ENCODE data around the gene PEA15. TPM values are rescaled to one million over a fixed set of nuclear protein-coding genes. Genes with fewer than 3 reads are reported as not detected.

Gene PEA15
- total RNA-seq, 1 experiment from 2014 or later: 44.0 TPM

- H4K20me1 ChIP-seq (ENCODE audit: insufficient read depth): no peaks in the 10 kb centered on the region; the same call in 1 of the 2 replicates
- H3K4me2 ChIP-seq (ENCODE audit: low read length): peak within 1 kb of the TSS; percentile 80
- RAD21 ChIA-PET (ENCODE audit: low non-redundant PET in 1 of 2, low total read pairs in 2 of 2, uncharacterized antibody in 2 of 2, unreplicated experiment in 2 of 2): no interaction called here
- ATAC-seq: peak; percentile 96
- POLR2A ChIA-PET: interaction anchor here (0.7 to 1.2 kb wide), 3 partner anchors 10 to 176 kb away, joined by 3 to 8 read pairs (median 5); partner anchors contain the start of gene PEX19
- H3K4me1 ChIP-seq (ENCODE audit: control insufficient read depth in 1 of 2, insufficient read depth in 2 of 2, low read length in 2 of 2): peaks cover 22 to 30% of the 10 kb centered on the region in 2 experiments
- intact Hi-C loops (cut with micrococcal nuclease): no loop called here
- DNase-seq (ENCODE audit: low read depth, low spot score): peak; percentile 91
- BruUV-seq (replicated peaks): TSS peak; percentile 49
- H3K79me2 ChIP-seq (ENCODE audit: insufficient read depth, low read length): peaks cover 50% of the 10 kb centered on the region
- peak within 1 kb of the TSS; percentile 96 for H3K9ac ChIP-seq (ENCODE audit: low read length)
- CTCF ChIA-PET: interaction anchor here (0.6 to 3.8 kb wide), 7 partner anchors 11 to 184 kb away, joined by 3 to 39 read pairs (median 3); partner anchors contain the start of gene PEX19
- 0 out of 4 replicates have a peak, but pooled peaks cover 0 to 5% of the 10 kb centered on the region in 2 experiments for H3K36me3 ChIP-seq (ENCODE audit: control insufficient read depth in 1 of 2, insufficient read depth in 2 of 2, low read length in 2 of 2)
- H3K9me2 ChIP-seq (ENCODE audit: insufficient read depth): no peaks in the 10 kb centered on the region
- H2AFZ ChIP-seq (ENCODE audit: low read depth, low read length, poor library complexity, severe bottlenecking): peak within 1 kb of the TSS; percentile 63
- H3K4me3 ChIP-seq (replicated peaks in 1 of 2; ENCODE audit: low read depth in 1 of 2, low read length in 2 of 2): peak within 1 kb of the TSS; percentile 97 to 98
- H3K9me3 ChIP-seq (ENCODE audit: control insufficient read depth in 1 of 2, insufficient read depth in 1 of 2, low read depth in 1 of 2, low read length in 2 of 2): no peaks in the 10 kb centered on the region
- peak within 1 kb of the TSS; percentile 73 for H3K27ac ChIP-seq (ENCODE audit: low read depth, low read length)
- no peaks in the 10 kb centered on the region for H3K27me3 ChIP-seq (ENCODE audit: insufficient read depth, low read length)
- TF ChIP-seq CEBPB (IDR thresholded peaks at IDR 0.05; ENCODE audit: low read depth): no peak
- TF ChIP-seq ELF1 (IDR thresholded peaks at IDR 0.05; ENCODE audit: borderline replicate concordance, low read depth): no peak
- no peak for TF ChIP-seq CTCF (IDR thresholded peaks at IDR 0.05 in 2 of 3, conservative IDR thresholded peaks at IDR 0.05 in 1 of 3; ENCODE audit: borderline replicate concordance in 1 of 3, insufficient read depth in 1 of 3, low read depth in 2 of 3, low read length in 2 of 3)
- TF ChIP-seq POLR2AphosphoS5 (IDR thresholded peaks at IDR 0.05; ENCODE audit: low read depth, low read length): peak; percentile 94
- TF ChIP-seq POLR2A (IDR thresholded peaks at IDR 0.05; ENCODE audit: borderline replicate concordance, extremely low read depth, insufficient read depth, insufficient read length): peak; percentile 90
- no peak for TF ChIP-seq RAD21 (IDR thresholded peaks at IDR 0.05; ENCODE audit: low read depth)
- TF ChIP-seq FOSL1 (IDR thresholded peaks at IDR 0.05; ENCODE audit: low read depth): no peak
- TF ChIP-seq REST (IDR thresholded peaks at IDR 0.05; ENCODE audit: low read depth): no peak
- TF ChIP-seq EZH2 (IDR thresholded peaks at IDR 0.05): no peak
- peak; percentile 96 for TF ChIP-seq YY1 (IDR thresholded peaks at IDR 0.05; ENCODE audit: extremely low read depth, insufficient replicate concordance, low read depth, low read length)
- TF ChIP-seq SRF (IDR thresholded peaks at IDR 0.05; ENCODE audit: low read depth): no peak
- peak; percentile 59; the same call in 1 of the 2 replicates for TF ChIP-seq SP1 (IDR thresholded peaks at IDR 0.05; ENCODE audit: low read depth)
- peak; percentile 93 for TF ChIP-seq ZBTB33 (IDR thresholded peaks at IDR 0.05; ENCODE audit: extremely low read depth, insufficient replicate concordance, low read length)
- TF ChIP-seq CBX3 (IDR thresholded peaks at IDR 0.05; ENCODE audit: low read depth): no peak
- peak; percentile 73 for TF ChIP-seq MAX (IDR thresholded peaks at IDR 0.05)
- TF ChIP-seq ZFX (IDR thresholded peaks at IDR 0.05): peak; percentile 90
- no peak for TF ChIP-seq EZH2phosphoT487 (IDR thresholded peaks at IDR 0.05; ENCODE audit: borderline replicate concordance)
- no peak for TF ChIP-seq JUND (IDR thresholded peaks at IDR 0.05)
Observed at GRCh38 chr1:160261893-160262794, 57.0 kb downstream of the PEA15 start, which contains the start of gene DCAF8. Gene DCAF8, minus strand, starts transcription at chr1:160262549. Its CDS starts 18,541 bp downstream, at chr1:160244008.
